ENCODE measurements around the gene SPACA6. TPM values are rescaled to one million over a fixed set of nuclear protein-coding genes. Genes with fewer than 3 reads are reported as not detected.

Gene SPACA6
- total and polyA plus RNA-seq, 2 of the 8 experiments (the other 6 are each of a cell fraction or from before 2014, with no cell fraction given): 7.1 to 7.5 TPM

- Histone ChIP-seq H2AK5ac (ENCODE audit: low read depth, low read length) (no peak overlapping the region), H3K9me3 (ENCODE audit: insufficient read depth in 2 of 2, low read depth in 1 of 2, low read length in 1 of 2) (no peaks in the 10 kb centered on the region), H3K4me2 (ENCODE audit: insufficient read depth in 1 of 2, low read depth in 2 of 2, low read length in 2 of 2) (no peak overlapping the region), H3K14ac (ENCODE audit: insufficient read length) (no peak overlapping the region), H3K23ac (ENCODE audit: insufficient read length) (no peak overlapping the region), H3K18ac (ENCODE audit: extremely low read depth, low read length) (no peak overlapping the region), H3K9ac (replicated peaks in 1 of 4; ENCODE audit: extremely low read depth in 1 of 4, low read depth in 3 of 4, low read length in 3 of 4) (no peak overlapping the region), H3K23me2 (ENCODE audit: low read depth, low read length) (no peaks in the 10 kb centered on the region), H2BK15ac (ENCODE audit: low read length) (no peak overlapping the region), H3K27ac (ENCODE audit: low read depth, low read length) (no peak overlapping the region), H3K36me3 (ENCODE audit: control insufficient read depth in 2 of 4, insufficient read depth in 4 of 4, low read length in 3 of 4) (0 out of 8 replicates have a peak, but pooled peaks cover 0 to 4% (median 0%) of the 10 kb centered on the region in 4 experiments), H2BK120ac (replicated peaks; ENCODE audit: low read depth, low read length) (no peak overlapping the region), H2AFZ (ENCODE audit: low read length) (no peak overlapping the region), H3K79me1 (ENCODE audit: low read depth, low read length) (peaks cover 11% of the 10 kb centered on the region), H4K5ac (ENCODE audit: insufficient read length, low read depth, low read length) (no peak overlapping the region), H2BK12ac (ENCODE audit: low read depth, low read length) (no peak overlapping the region), H2BK5ac (ENCODE audit: low read depth, low read length) (no peak overlapping the region), H3K56ac (replicated peaks; ENCODE audit: insufficient read length, low read depth, low read length) (no peak overlapping the region), H3K4me1 (replicated peaks in 1 of 4; ENCODE audit: control insufficient read depth in 3 of 4, insufficient read depth in 4 of 4, low read length in 3 of 4) (peaks cover 0 to 15% (median 8%) of the 10 kb centered on the region in 4 experiments; a peak in 6 of 7 replicates), H3K79me2 (ENCODE audit: control insufficient read depth in 1 of 2, insufficient read depth in 2 of 2, low read length in 2 of 2) (peaks cover 0 to 10% of the 10 kb centered on the region in 2 experiments; a peak in 1 of 4 replicates), H3K4ac (replicated peaks; ENCODE audit: insufficient read length, low read depth, low read length) (no peak overlapping the region), H4K20me1 (replicated peaks in 1 of 2; ENCODE audit: control insufficient read depth in 1 of 2, insufficient read depth in 2 of 2, low read length in 2 of 2) (peaks cover 0 to 7% of the 10 kb centered on the region in 2 experiments), H3K27me3 (replicated peaks in 1 of 4; ENCODE audit: control insufficient read depth in 3 of 4, extremely low read depth in 1 of 4, insufficient read depth in 3 of 4, low read length in 3 of 4) (no peaks in the 10 kb centered on the region), H3K4me3 (ENCODE audit: extremely low read depth in 1 of 4, insufficient read depth in 2 of 4, low read depth in 3 of 4, low read length in 4 of 4) (no peak overlapping the region), H4K8ac (ENCODE audit: extremely low read depth, insufficient read depth, low read length) (no peak overlapping the region), H4K91ac (replicated peaks; ENCODE audit: insufficient read length, low read length) (no peak overlapping the region), H2BK20ac (ENCODE audit: low read length) (no peak overlapping the region)
- TF ChIP-seq POU5F1 (IDR thresholded peaks at IDR 0.05; ENCODE audit: low read depth, low read length) (no peak), PHF8 (conservative IDR thresholded peaks at IDR 0.05; ENCODE audit: low read depth, low read length) (no peak), USF2 (IDR thresholded peaks at IDR 0.05; ENCODE audit: low read length) (no peak), KDM1A (IDR thresholded peaks at IDR 0.05; ENCODE audit: borderline replicate concordance, low read length) (no peak)
- DNase-seq (ENCODE audit: low read depth in 1 of 2, low spot score in 2 of 2) (no peak), FAIRE-seq (no peak)
- ChIA-PET CTCF (ENCODE audit: partially characterized antibody) (no interaction called here), POLR2A (ENCODE audit: partially characterized antibody) (no interaction called here)
- 91% methylated on average over 3 of the region's 3 CpGs; no CpG with 5 or more reads in 1 of the 2 experiments for WGBS, 2 experiments (ENCODE audit: extremely low coverage in 1 of 2, insufficient coverage in 1 of 2, insufficient read length in 1 of 2, insufficient replicate concordance in 2 of 2, low coverage in 1 of 2, low lambda C conversion rate in 2 of 2, missing lambda C conversion rate in 1 of 2)
Observed at GRCh38 chr19:51696606-51697005, 3.5 kb downstream of the SPACA6 start.
